Activated CD8-positive, alpha-beta memory T cell treated with anti-CD3 and anti-CD28 coated beads, Interleukin-2, amount 50 U/mL, for 24 hours (primary cell): ENCODE measurements around the gene PRPF6.
A peak's percentile ranks its signal among the peaks of the same experiment; 100 is the strongest.

ENCODE experiments used
- DNase-seq: peaks from one replicate; pipeline ENCODE4 v3.0.0-alpha.2; 2020; ENCODE audit errors: extremely low read depth

The PRPF6 gene, protein sequence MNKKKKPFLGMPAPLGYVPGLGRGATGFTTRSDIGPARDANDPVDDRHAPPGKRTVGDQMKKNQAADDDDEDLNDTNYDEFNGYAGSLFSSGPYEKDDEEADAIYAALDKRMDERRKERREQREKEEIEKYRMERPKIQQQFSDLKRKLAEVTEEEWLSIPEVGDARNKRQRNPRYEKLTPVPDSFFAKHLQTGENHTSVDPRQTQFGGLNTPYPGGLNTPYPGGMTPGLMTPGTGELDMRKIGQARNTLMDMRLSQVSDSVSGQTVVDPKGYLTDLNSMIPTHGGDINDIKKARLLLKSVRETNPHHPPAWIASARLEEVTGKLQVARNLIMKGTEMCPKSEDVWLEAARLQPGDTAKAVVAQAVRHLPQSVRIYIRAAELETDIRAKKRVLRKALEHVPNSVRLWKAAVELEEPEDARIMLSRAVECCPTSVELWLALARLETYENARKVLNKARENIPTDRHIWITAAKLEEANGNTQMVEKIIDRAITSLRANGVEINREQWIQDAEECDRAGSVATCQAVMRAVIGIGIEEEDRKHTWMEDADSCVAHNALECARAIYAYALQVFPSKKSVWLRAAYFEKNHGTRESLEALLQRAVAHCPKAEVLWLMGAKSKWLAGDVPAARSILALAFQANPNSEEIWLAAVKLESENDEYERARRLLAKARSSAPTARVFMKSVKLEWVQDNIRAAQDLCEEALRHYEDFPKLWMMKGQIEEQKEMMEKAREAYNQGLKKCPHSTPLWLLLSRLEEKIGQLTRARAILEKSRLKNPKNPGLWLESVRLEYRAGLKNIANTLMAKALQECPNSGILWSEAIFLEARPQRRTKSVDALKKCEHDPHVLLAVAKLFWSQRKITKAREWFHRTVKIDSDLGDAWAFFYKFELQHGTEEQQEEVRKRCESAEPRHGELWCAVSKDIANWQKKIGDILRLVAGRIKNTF

GRCh38 chr20:63980806-63981728 lies at the start of gene PRPF6:
PRPF6 (plus strand) TSS chr20:63981132; CDS start chr20:63981246, 114 bp downstream.
- DNase-seq = peak; percentile 86

DNA sequence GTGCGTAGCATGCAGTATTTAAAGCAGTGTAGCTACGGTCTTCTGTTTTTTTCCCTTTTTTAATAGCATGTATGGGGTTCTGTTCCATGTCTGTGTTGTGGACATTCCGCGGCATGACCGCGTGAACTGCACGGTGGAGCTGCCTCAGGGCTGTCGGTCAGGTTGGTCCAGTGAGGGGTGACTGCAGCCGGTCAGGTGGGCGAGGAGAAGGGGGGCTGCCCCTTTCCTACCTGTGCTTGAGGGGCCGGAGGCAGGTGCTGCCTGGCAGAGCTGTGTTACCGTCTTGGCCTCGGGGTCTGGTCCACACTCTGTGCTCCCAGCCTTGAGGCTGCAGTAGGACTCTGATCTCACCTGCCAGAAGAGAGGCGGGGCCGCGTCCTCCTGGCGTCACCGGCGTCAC lies 49.2 kb upstream of the PRPF6 start:
- no peak for DNase-seq

GRCh38 chr20:63932606-63933160 lies 48.2 kb upstream of the PRPF6 start:
- no peak for DNase-seq

DNA sequence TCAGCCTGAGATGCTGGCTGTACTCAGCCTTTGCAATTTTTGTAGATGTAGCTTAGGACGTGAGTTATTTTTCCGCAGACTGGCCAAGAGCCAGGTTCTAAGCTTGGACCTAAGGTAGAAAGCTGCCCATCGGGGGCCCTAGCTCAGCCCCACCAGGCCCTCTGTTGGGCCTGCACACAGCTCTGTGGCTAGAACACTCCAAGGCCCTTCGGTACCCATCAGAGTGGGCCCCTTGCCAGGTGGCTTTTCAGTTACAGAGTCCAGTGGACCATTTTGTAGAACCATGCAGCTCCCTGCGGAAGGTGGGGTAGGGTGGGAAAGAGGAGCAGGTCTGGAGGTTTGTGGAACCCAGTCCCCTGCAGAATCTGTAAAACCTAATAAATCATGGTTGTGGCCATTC lies 47.3 kb upstream of the PRPF6 start:
- no peak for DNase-seq

DNA sequence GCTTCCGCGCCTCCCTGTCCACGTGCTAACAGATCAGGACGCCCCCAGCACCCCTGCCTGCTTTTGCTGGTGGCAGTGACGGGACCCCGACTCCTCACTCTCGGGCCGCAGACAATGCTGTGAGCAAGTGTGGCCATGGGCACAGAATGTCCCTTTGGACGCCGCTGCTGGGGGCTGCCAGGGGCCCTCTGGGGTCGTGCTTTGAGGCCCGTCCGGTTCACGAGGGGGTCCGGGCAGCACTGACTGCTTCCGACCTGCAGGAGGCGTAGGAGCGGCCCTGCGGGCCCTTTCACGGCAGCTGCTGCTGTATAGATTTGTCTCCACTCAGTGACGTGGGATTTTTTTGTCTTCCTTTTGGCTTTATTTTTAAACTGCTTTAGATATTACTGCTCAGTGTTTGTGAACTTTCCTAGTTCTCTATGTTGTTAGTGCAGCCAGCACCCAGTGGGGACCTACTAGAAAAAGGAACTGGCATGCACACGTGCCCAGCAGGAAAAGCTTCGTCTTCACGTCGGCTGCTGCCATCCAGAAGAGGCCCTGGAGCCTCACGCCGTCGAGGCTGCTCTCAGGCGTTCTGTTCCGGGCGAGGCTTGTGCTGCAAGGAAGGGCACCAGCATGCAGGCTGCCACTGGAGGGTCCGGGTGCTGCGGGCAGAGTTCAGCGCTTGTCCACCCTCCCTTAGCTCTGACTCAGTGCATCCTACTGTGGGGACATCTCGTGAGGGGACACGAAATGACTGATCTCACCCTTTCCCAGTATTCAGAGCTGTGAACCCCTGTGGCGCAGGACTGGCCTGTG lies 46.5 kb upstream of the PRPF6 start:
- DNase-seq = no peak

GRCh38 chr20:63935447-63935846 lies 45.5 kb upstream of the PRPF6 start:
- no peak for DNase-seq

DNA sequence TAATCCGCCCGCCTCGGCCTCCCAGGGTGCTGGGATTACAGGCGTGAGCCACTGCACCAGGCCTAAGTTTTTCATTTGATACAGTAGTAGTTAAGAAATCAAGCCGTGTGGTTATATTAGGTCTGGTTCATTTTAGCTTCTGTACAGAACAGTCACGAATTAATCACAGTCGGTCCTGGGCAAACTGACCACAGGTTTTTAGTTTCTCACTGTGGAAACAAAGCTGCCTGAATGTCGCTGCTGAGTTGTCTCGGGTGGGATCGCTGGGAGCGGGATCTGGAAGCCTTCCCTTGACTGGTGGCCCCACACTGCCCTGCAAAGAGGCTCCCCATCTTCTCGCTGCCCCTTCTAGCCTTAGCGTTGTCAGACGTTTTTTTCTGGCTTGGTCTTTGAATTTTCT lies 43.3 kb upstream of the PRPF6 start:
- no peak for DNase-seq

- DNase-seq = no peak
Measured at GRCh38 chr20:63939061-63939935, 41.6 kb upstream of the PRPF6 start.

- DNase-seq = no peak
Measured at GRCh38 chr20:63940071-63940471, 40.9 kb upstream of the PRPF6 start.

DNA sequence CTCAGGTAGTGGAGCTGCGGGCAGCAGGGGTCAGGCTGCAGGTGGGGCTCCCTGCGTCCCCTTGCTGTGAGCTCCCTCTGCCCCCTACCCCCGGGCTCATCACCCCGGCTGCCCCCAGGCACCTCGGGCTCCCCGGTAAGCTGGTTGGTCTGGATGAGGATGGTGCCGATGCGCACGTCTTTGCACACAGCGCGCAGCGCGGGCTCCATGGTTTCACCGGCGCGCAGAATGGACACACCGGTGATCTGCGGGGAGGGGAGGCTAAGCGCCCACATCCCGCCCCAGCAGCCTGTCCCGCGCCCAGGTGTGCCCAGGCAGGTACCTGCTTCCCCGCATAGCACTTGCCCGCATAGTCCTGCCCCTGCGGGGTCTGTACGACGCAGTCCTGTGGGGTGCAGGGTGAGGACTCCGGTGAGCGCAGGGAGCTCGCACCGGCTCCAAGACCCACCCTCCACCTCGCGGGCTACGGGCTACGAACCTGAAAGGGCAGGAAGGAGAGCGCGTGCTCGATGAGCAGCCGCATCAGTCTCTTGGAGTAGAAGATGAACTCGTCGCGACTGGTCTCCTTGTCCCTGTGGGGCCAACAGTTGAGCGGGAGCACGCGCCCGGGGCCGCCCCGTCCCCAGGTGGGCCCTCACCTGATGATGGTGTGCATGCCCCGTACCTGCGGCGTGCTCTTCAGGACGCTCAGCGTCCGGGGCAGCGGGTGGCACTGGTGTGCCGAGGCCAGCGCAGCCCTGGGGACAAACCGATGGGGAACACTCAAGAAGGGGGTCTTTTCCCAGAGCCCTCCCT lies 40.3 kb upstream of the PRPF6 start:
- DNase-seq = no peak

GRCh38 chr20:63941282-63942081 lies 39.5 kb upstream of the PRPF6 start:
- DNase-seq = peak; percentile 51

DNA sequence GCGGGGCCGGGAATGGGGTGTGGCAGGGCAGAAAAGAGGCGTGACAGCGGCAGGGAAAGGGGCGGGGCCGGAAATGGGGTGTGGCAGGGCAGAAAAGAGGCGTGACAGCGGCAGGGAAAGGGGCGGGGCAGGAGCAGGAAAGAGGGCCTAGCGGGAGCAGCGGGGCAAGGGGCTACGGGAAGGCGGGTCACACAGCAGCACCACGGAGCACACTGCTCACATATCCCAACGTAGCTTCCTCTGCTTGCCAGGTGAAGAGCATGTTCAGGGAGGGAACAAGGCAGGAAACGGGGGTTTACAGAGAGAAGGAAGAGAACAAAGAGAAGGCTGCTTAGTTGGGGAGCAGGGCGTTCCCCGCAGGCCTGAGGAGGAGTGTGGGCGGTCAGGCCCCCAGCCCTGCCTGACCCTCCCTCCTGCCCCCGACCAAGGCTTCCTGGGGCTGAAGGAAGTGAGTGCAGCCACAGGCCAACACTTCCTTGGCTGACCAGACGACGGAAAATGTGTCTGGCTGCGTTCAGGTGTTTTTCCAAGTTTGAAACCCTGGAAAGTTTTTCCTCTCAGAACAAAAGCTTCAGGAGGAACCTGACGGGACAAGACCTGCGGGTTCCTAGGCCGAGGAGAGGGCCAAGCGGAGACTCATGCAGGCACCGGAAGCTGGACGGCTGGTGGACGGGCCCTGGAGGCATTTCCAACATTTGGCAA lies 38.5 kb upstream of the PRPF6 start:
- DNase-seq = no peak

- no peak for DNase-seq
Measured at GRCh38 chr20:63942969-63943807, 37.7 kb upstream of the PRPF6 start.

DNA sequence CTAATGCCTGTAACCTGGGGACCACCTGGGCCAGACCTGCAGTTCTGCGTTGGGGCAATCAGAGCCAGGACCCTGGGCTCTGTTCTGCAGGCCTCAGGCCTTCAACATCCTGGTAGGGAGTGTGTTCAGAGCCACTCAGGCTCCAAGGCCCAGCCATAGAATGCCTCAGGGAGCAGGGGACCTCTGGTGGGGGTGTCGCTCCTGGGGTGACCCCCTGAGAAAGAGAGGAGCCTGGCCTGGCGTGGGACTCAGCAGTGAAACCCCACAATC lies 37.2 kb upstream of the PRPF6 start:
- DNase-seq = no peak

GRCh38 chr20:63944078-63944941 lies 36.6 kb upstream of the PRPF6 start:
- DNase-seq = no peak
